Astrocyte (in vitro differentiated cells and primary cell): Measurements from ENCODE around the gene TRPV5. TPM values are rescaled to one million over a fixed set of nuclear protein-coding genes. Genes with fewer than 3 reads are reported as not detected.

Source experiments
- DNase-seq: peaks from one replicate; pipeline ENCODE4 v3.0.0-alpha.2; 2010; ENCODE audit warnings: low read depth
- FAIRE-seq: peaks from 2 replicates; lab custom pipeline; 2011; peaks lifted over from hg19 to GRCh38; lab: Jason Lieb, UNC
- H2AFZ ChIP-seq: 2 replicates; pipeline ENCODE4 v1.6.0; 2012; ENCODE audit warnings: low read depth, low read length, inconsistent platforms
- H3K27ac ChIP-seq: 2 replicates; pipeline ENCODE4 v1.5.1; 2011; ENCODE audit warnings: low read depth, low read length, inconsistent platforms
- H3K27me3 ChIP-seq: 2 replicates; pipeline ENCODE4 v1.6.0; 2011; ENCODE audit warnings: low read length, inconsistent platforms; ENCODE audit not compliant: insufficient read depth
- H3K36me3 ChIP-seq: 2 replicates; pipeline ENCODE4 v1.5.1; 2011; ENCODE audit warnings: low read length, inconsistent platforms; ENCODE audit not compliant: insufficient read depth
- H3K4me1 ChIP-seq: 2 replicates; pipeline ENCODE4 v1.5.1; 2011; ENCODE audit warnings: low read length, inconsistent platforms; ENCODE audit not compliant: insufficient read depth
- H3K4me2 ChIP-seq: 2 replicates; pipeline ENCODE4 v1.6.0; 2012; ENCODE audit warnings: low read length, inconsistent platforms
- H3K4me3 ChIP-seq: 2 replicates; pipeline ENCODE4 v1.5.1; 2011; ENCODE audit warnings: low read depth, mild to moderate bottlenecking, low read length, inconsistent platforms; ENCODE audit not compliant: insufficient read depth
- H3K79me2 ChIP-seq: 2 replicates; pipeline ENCODE4 v1.6.0; 2012; ENCODE audit warnings: mild to moderate bottlenecking, low read length, inconsistent platforms; ENCODE audit not compliant: insufficient read depth
- H3K9ac ChIP-seq: 2 replicates; pipeline ENCODE4 v1.6.0; 2012; ENCODE audit warnings: mild to moderate bottlenecking, low read length, inconsistent platforms
- H3K9me3 ChIP-seq: 2 replicates; pipeline ENCODE4 v1.5.1; 2012; ENCODE audit warnings: low read depth, mild to moderate bottlenecking, low read length, inconsistent platforms; ENCODE audit not compliant: insufficient read depth
- H4K20me1 ChIP-seq: 2 replicates; pipeline ENCODE4 v1.6.0; 2012; ENCODE audit warnings: low read length, inconsistent platforms; ENCODE audit not compliant: insufficient read depth
- H3K27ac Mint-ChIP-seq: one replicate; pipeline ENCODE4 v1.8.0; 2021; ENCODE audit warnings: mild to moderate bottlenecking, mixed read lengths; ENCODE audit not compliant: unreplicated experiment
- H3K27me3 Mint-ChIP-seq: one replicate; pipeline ENCODE4 v1.8.0; 2021; ENCODE audit warnings: low read depth, mixed read lengths; ENCODE audit not compliant: unreplicated experiment
- H3K36me3 Mint-ChIP-seq: one replicate; pipeline ENCODE4 v1.8.0; 2021; ENCODE audit warnings: low read depth, mixed read lengths; ENCODE audit not compliant: unreplicated experiment
- H3K4me1 Mint-ChIP-seq: one replicate; pipeline ENCODE4 v1.8.0; 2021; ENCODE audit warnings: low read depth, mixed read lengths; ENCODE audit not compliant: unreplicated experiment
- H3K4me3 Mint-ChIP-seq: one replicate; pipeline ENCODE4 v1.8.0; 2021; ENCODE audit warnings: mild to moderate bottlenecking, moderate library complexity, mixed read lengths; ENCODE audit not compliant: unreplicated experiment
- H3K9me3 Mint-ChIP-seq: one replicate; pipeline ENCODE4 v1.8.0; 2021; ENCODE audit warnings: mild to moderate bottlenecking, mixed read lengths; ENCODE audit not compliant: unreplicated experiment
- EZH2 ChIP-seq: IDR thresholded peaks from 2 replicates; pipeline ENCODE4 v1.6.1; 2012; ENCODE audit warnings: mild to moderate bottlenecking, low read length, inconsistent platforms; ENCODE audit not compliant: insufficient read depth
- total RNA-seq: library from RNA; stranded (reverse); gene quantifications from 2 replicates; pipeline ENCODE4 v1.2.1, GENCODE V29; 2021
- TF ChIP-seq, protein P1 (sequence below): IDR thresholded peaks from 2 replicates; pipeline ENCODE4 v1.5.1; 2011; ENCODE audit warnings: low read depth, mild to moderate bottlenecking, inconsistent platforms, low read length, moderate library complexity; ENCODE audit not compliant: insufficient read depth

Gene TRPV5
- total RNA-seq, 1 donor from 2014 or later: not detected

DNA sequence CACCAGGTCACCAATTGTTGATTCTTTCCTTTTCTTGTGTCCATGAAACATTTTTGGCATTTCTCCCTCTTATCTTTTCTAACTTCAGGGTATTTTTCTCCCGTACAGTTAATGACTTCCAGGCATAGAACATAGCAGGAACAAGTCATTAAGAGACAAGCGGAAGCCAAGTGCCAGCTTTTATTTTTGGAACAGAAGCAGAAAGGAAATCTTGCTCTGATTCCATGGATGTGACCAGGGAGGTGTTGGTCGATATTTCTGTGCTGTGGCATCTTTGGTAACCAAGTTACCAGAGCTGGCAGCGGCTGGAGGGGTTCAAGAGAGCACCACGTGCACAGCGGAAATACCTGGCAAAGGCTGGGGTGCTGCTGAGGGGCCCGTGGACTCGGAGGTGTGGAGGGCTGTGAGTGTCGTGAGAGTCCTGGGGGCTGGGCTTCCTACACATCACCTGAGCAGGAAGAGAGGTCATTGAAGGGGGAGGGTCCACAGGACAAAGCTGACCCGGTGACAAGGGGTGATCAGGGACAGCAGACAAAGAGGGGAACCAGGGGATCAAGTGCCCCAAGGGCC lies 7.5 kb upstream of the TRPV5 start:
- no peak overlapping the region for H3K4me2 ChIP-seq

DNA sequence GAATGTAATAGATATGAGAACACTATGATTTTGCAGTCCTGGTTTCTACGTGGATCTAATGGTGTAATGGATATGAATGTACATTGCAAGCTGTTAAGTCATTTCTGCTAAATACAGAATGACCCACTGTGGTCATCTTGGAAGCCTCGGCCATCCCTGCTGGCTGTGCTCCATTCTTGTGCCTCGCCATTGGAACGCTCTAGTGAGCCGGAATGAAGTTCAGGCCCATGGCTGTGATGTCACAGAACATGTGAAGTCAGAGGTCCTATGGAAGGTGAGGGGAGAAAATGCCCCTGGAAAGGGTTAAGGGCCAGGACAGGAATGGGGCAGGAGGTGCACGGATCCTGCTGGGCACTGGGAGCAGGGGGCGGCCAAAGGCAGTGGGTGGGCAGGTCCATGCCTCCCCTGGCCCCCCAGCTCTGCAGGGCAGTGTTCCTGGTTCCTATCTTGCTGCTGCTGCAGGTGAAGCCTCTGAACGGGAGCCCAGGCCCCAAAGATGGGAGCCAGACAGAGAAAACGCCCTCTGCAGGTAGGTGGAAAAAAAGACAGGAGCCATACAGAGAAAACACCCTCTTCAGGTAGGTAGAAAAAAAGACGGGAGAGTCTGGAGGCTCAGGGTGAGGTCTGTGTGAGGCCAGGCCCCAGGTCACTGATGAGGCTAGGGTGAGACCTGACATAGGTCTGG lies 5.8 kb upstream of the TRPV5 start, which contains the start of gene LLCFC1:
TSS of gene LLCFC1 (plus strand) at position 259 of the 685 bp plus-strand sequence. CDS start at position 397, 138 bp downstream.
- Histone ChIP-seq H2AFZ (no peak within 1 kb of the TSS), H3K9ac (no peak within 1 kb of the TSS), H3K36me3 (no peaks in the 10 kb centered on the region), H3K4me3 (no peak within 1 kb of the TSS), H3K79me2 (no peaks in the 10 kb centered on the region), H3K9me3 (peaks cover 8% of the 10 kb centered on the region), H3K27me3 (no peaks in the 10 kb centered on the region), H3K4me2 (no peak within 1 kb of the TSS), H3K4me1 (no peaks in the 10 kb centered on the region), H4K20me1 (no peaks in the 10 kb centered on the region), H3K27ac (no peak within 1 kb of the TSS)
- Mint-ChIP-seq H3K36me3 (no peaks in the 10 kb centered on the region), H3K9me3 (peaks cover 2% of the 10 kb centered on the region), H3K27ac (no peak within 1 kb of the TSS), H3K4me3 (no peak within 1 kb of the TSS), H3K4me1 (no peaks in the 10 kb centered on the region), H3K27me3 (peaks cover 37% of the 10 kb centered on the region)
- FAIRE-seq (no peak), DNase-seq (no peak)
- TF ChIP-seq EZH2: no peak
- TF ChIP-seq, protein P1, sequence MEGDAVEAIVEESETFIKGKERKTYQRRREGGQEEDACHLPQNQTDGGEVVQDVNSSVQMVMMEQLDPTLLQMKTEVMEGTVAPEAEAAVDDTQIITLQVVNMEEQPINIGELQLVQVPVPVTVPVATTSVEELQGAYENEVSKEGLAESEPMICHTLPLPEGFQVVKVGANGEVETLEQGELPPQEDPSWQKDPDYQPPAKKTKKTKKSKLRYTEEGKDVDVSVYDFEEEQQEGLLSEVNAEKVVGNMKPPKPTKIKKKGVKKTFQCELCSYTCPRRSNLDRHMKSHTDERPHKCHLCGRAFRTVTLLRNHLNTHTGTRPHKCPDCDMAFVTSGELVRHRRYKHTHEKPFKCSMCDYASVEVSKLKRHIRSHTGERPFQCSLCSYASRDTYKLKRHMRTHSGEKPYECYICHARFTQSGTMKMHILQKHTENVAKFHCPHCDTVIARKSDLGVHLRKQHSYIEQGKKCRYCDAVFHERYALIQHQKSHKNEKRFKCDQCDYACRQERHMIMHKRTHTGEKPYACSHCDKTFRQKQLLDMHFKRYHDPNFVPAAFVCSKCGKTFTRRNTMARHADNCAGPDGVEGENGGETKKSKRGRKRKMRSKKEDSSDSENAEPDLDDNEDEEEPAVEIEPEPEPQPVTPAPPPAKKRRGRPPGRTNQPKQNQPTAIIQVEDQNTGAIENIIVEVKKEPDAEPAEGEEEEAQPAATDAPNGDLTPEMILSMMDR: no peak

More for the DNA sequence above, 7.5 kb upstream of the TRPV5 start:
- no peaks in the 10 kb centered on the region for H3K79me2 ChIP-seq
- H3K4me1 ChIP-seq: no peaks in the 10 kb centered on the region
- FAIRE-seq: no peak
- DNase-seq: no peak
- H3K9ac ChIP-seq: no peak overlapping the region
- Mint-ChIP-seq H3K4me1 (no peaks in the 10 kb centered on the region), H3K27ac (no peak overlapping the region), H3K4me3 (no peak overlapping the region), H3K36me3 (no peaks in the 10 kb centered on the region), H3K27me3 (peaks cover 42% of the 10 kb centered on the region), H3K9me3 (peaks cover 2% of the 10 kb centered on the region)
- no peaks in the 10 kb centered on the region for H3K27me3 ChIP-seq
- no peaks in the 10 kb centered on the region for H4K20me1 ChIP-seq
- TF ChIP-seq, protein P1: no peak
- no peak for TF ChIP-seq EZH2
- H3K27ac ChIP-seq: no peak overlapping the region
- no peak overlapping the region for H3K4me3 ChIP-seq
- H3K9me3 ChIP-seq: peaks cover 8% of the 10 kb centered on the region
- no peak overlapping the region for H2AFZ ChIP-seq
- no peaks in the 10 kb centered on the region for H3K36me3 ChIP-seq

DNA sequence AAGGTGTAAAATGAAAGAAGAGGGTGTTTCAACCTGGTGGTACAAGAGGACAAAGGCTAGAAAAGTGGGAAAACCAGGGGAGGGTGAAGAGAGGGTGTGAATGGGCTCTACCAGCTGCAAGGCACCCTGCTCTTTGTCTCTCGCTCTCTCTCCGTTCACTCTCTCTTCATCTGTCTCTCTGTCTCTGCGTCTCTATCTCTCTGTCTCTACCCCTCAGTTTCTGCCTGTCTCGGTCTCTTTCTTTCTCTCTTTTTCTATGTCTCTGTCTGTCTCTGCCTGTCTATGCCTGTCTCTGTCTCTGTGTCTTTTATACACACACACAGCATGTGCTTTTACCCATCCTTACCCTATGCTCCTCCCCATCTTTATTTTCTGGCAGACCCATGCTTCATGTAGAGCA lies 5.1 kb upstream of the TRPV5 start:
- H3K36me3 Mint-ChIP-seq: no peaks in the 10 kb centered on the region
- H2AFZ ChIP-seq: no peak overlapping the region
- H3K27ac Mint-ChIP-seq: no peak overlapping the region
- no peak for FAIRE-seq
- no peak overlapping the region for H3K27ac ChIP-seq
- no peak overlapping the region for H3K4me3 Mint-ChIP-seq
- peaks cover 33% of the 10 kb centered on the region for H3K27me3 Mint-ChIP-seq
- H3K9ac ChIP-seq: no peak overlapping the region
- TF ChIP-seq, protein P1: no peak
- TF ChIP-seq EZH2: no peak
- no peaks in the 10 kb centered on the region for H3K79me2 ChIP-seq
- H3K27me3 ChIP-seq: no peaks in the 10 kb centered on the region
- H3K4me1 Mint-ChIP-seq: no peaks in the 10 kb centered on the region
- H3K9me3 ChIP-seq: peaks cover 8% of the 10 kb centered on the region
- no peak overlapping the region for H3K4me2 ChIP-seq
- no peak overlapping the region for H3K4me3 ChIP-seq
- H3K4me1 ChIP-seq: no peaks in the 10 kb centered on the region
- H3K9me3 Mint-ChIP-seq: peaks cover 1% of the 10 kb centered on the region
- DNase-seq: no peak
- no peaks in the 10 kb centered on the region for H3K36me3 ChIP-seq
- no peaks in the 10 kb centered on the region for H4K20me1 ChIP-seq
